ENCODE data around the gene SLC2A13. TPM values are rescaled to one million over a fixed set of nuclear protein-coding genes. Genes with fewer than 3 reads are reported as not detected.

Gene SLC2A13
- total RNA-seq, 1 donor from 2014 or later: 17.4 TPM

DNA sequence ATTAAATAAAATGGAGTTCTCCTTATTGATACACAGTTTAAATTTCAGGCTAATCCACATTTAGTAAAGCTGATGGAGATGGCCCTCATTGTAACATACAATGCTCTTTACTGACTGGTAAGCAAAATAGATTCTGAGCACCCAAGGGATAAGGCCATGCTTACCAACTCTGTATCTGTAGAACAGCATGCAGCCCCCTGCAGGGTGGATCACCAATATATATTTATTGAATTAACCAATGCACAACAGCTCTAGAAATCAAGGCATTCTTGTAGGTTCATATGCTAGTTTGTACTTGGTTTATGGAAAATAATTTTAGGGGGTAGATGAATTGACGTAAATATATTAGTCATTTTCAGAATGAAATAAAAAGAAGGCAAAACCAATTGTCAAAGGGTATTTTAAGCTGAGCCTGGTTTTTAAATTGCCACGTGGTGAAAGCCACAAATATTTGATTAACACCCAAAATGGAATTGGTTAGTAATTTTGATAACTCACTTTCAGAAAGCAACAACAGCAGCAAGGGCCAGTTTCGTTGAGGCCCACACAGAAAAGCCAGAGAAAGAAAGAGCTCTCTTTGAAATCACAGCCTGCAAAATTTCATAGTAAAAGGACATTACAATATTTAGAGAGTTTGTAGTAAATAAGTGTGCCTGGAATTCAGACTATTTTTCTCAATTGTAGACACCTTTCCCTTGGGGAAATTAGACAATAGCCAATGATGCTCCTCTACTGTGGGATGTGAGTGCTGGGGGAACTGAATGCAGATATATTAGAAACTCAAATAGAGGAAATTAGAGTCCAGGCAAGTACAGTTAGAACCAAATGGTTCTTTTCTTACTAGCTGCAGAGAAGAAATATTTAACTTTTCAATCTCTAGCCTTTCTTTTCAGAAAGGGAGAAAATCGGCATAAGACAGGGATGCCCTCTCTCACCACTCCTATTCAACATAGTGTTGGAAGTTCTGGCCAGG is 270.1 kb downstream of the SLC2A13 start:
- no peak for DNase-seq (ENCODE audit: extremely low spot score in 2 of 2)
- TF ChIP-seq POLR2A (IDR thresholded peaks at IDR 0.05) (no peak), CTCF (IDR thresholded peaks at IDR 0.05) (no peak), POLR2AphosphoS5 (IDR thresholded peaks at IDR 0.05; ENCODE audit: insufficient read depth in 1 of 2, low read depth in 1 of 2) (no peak)
- Histone ChIP-seq H3K4me3 (no peak overlapping the region), H3K4me1 (no peaks in the 10 kb centered on the region), H3K27ac (no peak overlapping the region), H3K9me3 (no peaks in the 10 kb centered on the region), H3K27me3 (no peaks in the 10 kb centered on the region), H3K36me3 (no peaks in the 10 kb centered on the region)
- intact Hi-C loops (cut with DNase I): no loop called here

GRCh38 chr12:39831587-39832315 is 274.1 kb downstream of the SLC2A13 start:
- no peak overlapping the region for H3K4me3 ChIP-seq
- H3K36me3 ChIP-seq: no peaks in the 10 kb centered on the region
- H3K27ac ChIP-seq: no peak overlapping the region
- no peaks in the 10 kb centered on the region for H3K27me3 ChIP-seq
- no peaks in the 10 kb centered on the region for H3K4me1 ChIP-seq
- TF ChIP-seq CTCF (IDR thresholded peaks at IDR 0.05): no peak
- no peak for TF ChIP-seq POLR2A (IDR thresholded peaks at IDR 0.05)
- TF ChIP-seq POLR2AphosphoS5 (IDR thresholded peaks at IDR 0.05; ENCODE audit: insufficient read depth in 1 of 2, low read depth in 1 of 2): no peak
- no peaks in the 10 kb centered on the region for H3K9me3 ChIP-seq
- intact Hi-C loops (cut with DNase I): no loop called here
- DNase-seq (ENCODE audit: extremely low spot score in 2 of 2): no peak

GRCh38 chr12:39830852-39831520 is 274.9 kb downstream of the SLC2A13 start:
- H3K36me3 ChIP-seq: no peaks in the 10 kb centered on the region
- intact Hi-C loops (cut with DNase I): no loop called here
- TF ChIP-seq POLR2A (IDR thresholded peaks at IDR 0.05): no peak
- no peak for TF ChIP-seq CTCF (IDR thresholded peaks at IDR 0.05)
- TF ChIP-seq POLR2AphosphoS5 (IDR thresholded peaks at IDR 0.05; ENCODE audit: insufficient read depth in 1 of 2, low read depth in 1 of 2): no peak
- no peaks in the 10 kb centered on the region for H3K4me1 ChIP-seq
- no peaks in the 10 kb centered on the region for H3K27me3 ChIP-seq
- no peak overlapping the region for H3K4me3 ChIP-seq
- no peak overlapping the region for H3K27ac ChIP-seq
- H3K9me3 ChIP-seq: no peaks in the 10 kb centered on the region
- DNase-seq (ENCODE audit: extremely low spot score in 2 of 2): no peak

- Histone ChIP-seq H3K36me3 (no peaks in the 10 kb centered on the region), H3K9me3 (no peaks in the 10 kb centered on the region), H3K4me3 (no peak overlapping the region), H3K4me1 (no peaks in the 10 kb centered on the region), H3K27me3 (no peaks in the 10 kb centered on the region), H3K27ac (no peak overlapping the region)
- DNase-seq (ENCODE audit: extremely low spot score in 2 of 2): no peak
- TF ChIP-seq POLR2A (IDR thresholded peaks at IDR 0.05): no peak
- no peak for TF ChIP-seq POLR2AphosphoS5 (IDR thresholded peaks at IDR 0.05; ENCODE audit: insufficient read depth in 1 of 2, low read depth in 1 of 2)
- TF ChIP-seq CTCF (IDR thresholded peaks at IDR 0.05): no peak
- intact Hi-C loops (cut with DNase I): no loop called here
Observed at GRCh38 chr12:39830171-39830570, 275.7 kb downstream of the SLC2A13 start.

Data from vagina (tissue), 2 donors.